H9 (cell line): ENCODE data around the gene LSS. TPM values are rescaled to one million over a fixed set of nuclear protein-coding genes. Genes with fewer than 3 reads are reported as not detected.

ENCODE experiments used
- DNase-seq: peaks from one replicate; pipeline ENCODE4 v3.0.0-alpha.2; 2017
- H2AFZ ChIP-seq: one replicate; pipeline ENCODE4 v1.6.1; 2013; ENCODE audit warnings: mild to moderate bottlenecking, low read length, control low read depth, moderate library complexity
- H2AK5ac ChIP-seq: 2 replicates; pipeline ENCODE4 v1.6.1; 2013; ENCODE audit warnings: low read length, control low read depth, mixed read lengths; ENCODE audit not compliant: insufficient read length
- H2BK120ac ChIP-seq: one replicate; pipeline ENCODE4 v1.6.1; 2013; ENCODE audit warnings: low read depth, mild to moderate bottlenecking, low read length, control low read depth, inconsistent platforms; ENCODE audit not compliant: poor library complexity, severe bottlenecking
- H2BK12ac ChIP-seq: 2 replicates; pipeline ENCODE4 v1.6.1; 2013; ENCODE audit warnings: low read length, control low read depth, mixed read lengths, low read depth; ENCODE audit not compliant: insufficient read length
- H2BK15ac ChIP-seq: 2 replicates; pipeline ENCODE4 v1.6.1; 2013; ENCODE audit warnings: low read depth, low read length, control low read depth
- H2BK20ac ChIP-seq: one replicate; pipeline ENCODE4 v1.6.1; 2013; ENCODE audit warnings: low read depth, mild to moderate bottlenecking, low read length, control low read depth, inconsistent platforms; ENCODE audit not compliant: poor library complexity, severe bottlenecking
- H2BK5ac ChIP-seq: 2 replicates; pipeline ENCODE4 v1.6.1; 2013; ENCODE audit warnings: low read length, control low read depth, mixed read lengths; ENCODE audit not compliant: insufficient read length
- H3K14ac ChIP-seq: 2 replicates; pipeline ENCODE4 v1.6.1; 2013; ENCODE audit warnings: low read length, control low read depth; ENCODE audit not compliant: insufficient read depth
- H3K18ac ChIP-seq: 2 replicates; pipeline ENCODE4 v1.6.1; 2013; ENCODE audit warnings: low read depth, mild to moderate bottlenecking, mixed read lengths, low read length, control low read depth; ENCODE audit not compliant: insufficient read length
- H3K23ac ChIP-seq: 2 replicates; pipeline ENCODE4 v1.6.1; 2013; ENCODE audit warnings: low read length, control low read depth, mixed read lengths, low read depth; ENCODE audit not compliant: insufficient read length
- H3K23me2 ChIP-seq: 2 replicates; pipeline ENCODE4 v1.6.1; 2013; ENCODE audit warnings: low read depth, mild to moderate bottlenecking, mixed read lengths, low read length, control low read depth; ENCODE audit not compliant: insufficient read length, poor library complexity, severe bottlenecking
- H3K27ac ChIP-seq: 2 replicates; pipeline ENCODE4 v1.5.1; 2013; ENCODE audit warnings: low read length, control low read depth, mixed read lengths, low read depth; ENCODE audit not compliant: insufficient read length
- H3K27me3 ChIP-seq: 2 replicates; pipeline ENCODE4 v1.6.1; 2013; ENCODE audit warnings: low read length, control low read depth, inconsistent platforms; ENCODE audit not compliant: insufficient read depth
- H3K4ac ChIP-seq: 2 replicates; pipeline ENCODE4 v1.6.1; 2013; ENCODE audit warnings: low read depth, mild to moderate bottlenecking, control low read depth, inconsistent platforms, low read length, moderate library complexity
- H3K4me1 ChIP-seq: 2 replicates; pipeline ENCODE4 v1.6.1; 2013; ENCODE audit warnings: low read length, control low read depth, inconsistent platforms; ENCODE audit not compliant: insufficient read depth
- H3K4me2 ChIP-seq: 2 replicates; pipeline ENCODE4 v1.6.1; 2013; ENCODE audit warnings: low read length, control low read depth, mixed read lengths; ENCODE audit not compliant: insufficient read length, insufficient read depth
- H3K56ac ChIP-seq: 2 replicates; pipeline ENCODE4 v1.6.1; 2013; ENCODE audit warnings: low read depth, mild to moderate bottlenecking, mixed read lengths, low read length, control low read depth; ENCODE audit not compliant: insufficient read length
- H3K79me1 ChIP-seq: 2 replicates; pipeline ENCODE4 v1.6.1; 2013; ENCODE audit warnings: low read depth, mild to moderate bottlenecking, moderate library complexity, low read length, control low read depth, inconsistent platforms; ENCODE audit not compliant: insufficient read depth, poor library complexity, severe bottlenecking
- H3K79me2 ChIP-seq: 2 replicates; pipeline ENCODE4 v1.6.1; 2013; ENCODE audit warnings: low read length, control low read depth, inconsistent platforms; ENCODE audit not compliant: insufficient read depth
- H3K9ac ChIP-seq: 2 replicates; pipeline ENCODE4 v1.6.1; 2013; ENCODE audit warnings: low read length, control low read depth, mixed read lengths; ENCODE audit not compliant: insufficient read length; ENCODE audit errors: extremely low read depth
- H3K9me3 ChIP-seq: one replicate; pipeline ENCODE4 v1.6.1; 2013; ENCODE audit warnings: low read depth, low read length, inconsistent platforms; ENCODE audit not compliant: control insufficient read depth
- H3T11ph ChIP-seq: one replicate; pipeline ENCODE4 v1.6.1; 2013; ENCODE audit warnings: mild to moderate bottlenecking, low read length, control low read depth, inconsistent platforms
- H4K20me1 ChIP-seq: one replicate; pipeline ENCODE4 v1.6.1; 2013; ENCODE audit not compliant: control insufficient read depth, insufficient read length, insufficient read depth
- H4K5ac ChIP-seq: 2 replicates; pipeline ENCODE4 v1.6.1; 2013; ENCODE audit warnings: low read depth, mild to moderate bottlenecking, mixed read lengths, low read length, control low read depth; ENCODE audit not compliant: insufficient read length
- H4K8ac ChIP-seq: replicated peaks from 2 replicates; pipeline ENCODE4 v1.6.1; 2013; ENCODE audit warnings: low read length, control low read depth, mixed read lengths, low read depth; ENCODE audit not compliant: insufficient read length
- H4K91ac ChIP-seq: 2 replicates; pipeline ENCODE4 v1.6.1; 2013; ENCODE audit warnings: low read depth, mild to moderate bottlenecking, moderate library complexity, mixed read lengths, low read length, control low read depth; ENCODE audit not compliant: insufficient read length
- H3K27ac Mint-ChIP-seq, 3 experiments: 2 replicates in 2 of 3; 3 replicates in 1 of 3; pipeline ENCODE4 v1.8.0; 2020 to 2021; ENCODE audit warnings: mixed read lengths in 3 of 3, mild to moderate bottlenecking in 1 of 3, moderate library complexity in 1 of 3
- H3K27me3 Mint-ChIP-seq: 2 replicates; pipeline ENCODE4 v1.8.0; 2021; ENCODE audit warnings: low read depth, mild to moderate bottlenecking, moderate library complexity, mixed read lengths
- H3K36me3 Mint-ChIP-seq, 3 experiments: 2 replicates in 2 of 3; 3 replicates in 1 of 3; pipeline ENCODE4 v1.8.0; 2020 to 2021; ENCODE audit warnings: low read depth in 3 of 3, mixed read lengths in 3 of 3; ENCODE audit not compliant: insufficient read depth in 1 of 3
- H3K4me1 Mint-ChIP-seq, 2 experiments: 2 replicates each; pipeline ENCODE4 v1.8.0; 2020; ENCODE audit warnings: mixed read lengths in 2 of 2
- H3K4me3 Mint-ChIP-seq, 2 experiments: 2 replicates in 1 of 2; 3 replicates in 1 of 2; pipeline ENCODE4 v1.8.0; 2020 to 2021; ENCODE audit warnings: mild to moderate bottlenecking in 2 of 2, mixed read lengths in 2 of 2, moderate library complexity in 1 of 2
- H3K9me3 Mint-ChIP-seq, 2 experiments: 2 replicates in 1 of 2; 3 replicates in 1 of 2; pipeline ENCODE4 v1.8.0; 2020; ENCODE audit warnings: mild to moderate bottlenecking in 2 of 2, mixed read lengths in 2 of 2, moderate library complexity in 1 of 2
- CTCF ChIP-seq: fragments of 200-600 bp; sonication (generic); conservative IDR thresholded peaks from 3 replicates; pipeline ENCODE4 v1.8.0; 2021; ENCODE audit warnings: antibody characterized with exemption, mild to moderate bottlenecking
- WGBS: extraction: QIAGEN DNeasy Blood & Tissue Kit; methylation state at CpG from one replicate; pipeline ENCODE4 v1.1.7; 2013; ENCODE audit warnings: missing lambda C conversion rate, low lambda C conversion rate, mixed read lengths; ENCODE audit not compliant: insufficient read length; ENCODE audit errors: extremely low coverage; 5-methylcytosine and 5-hydroxymethylcytosine counted together
- total RNA-seq: library from RNA; stranded (reverse); gene quantifications from 2 replicates; pipeline ENCODE4 v1.2.1, GENCODE V29; 2021

LSS gene
- total RNA-seq, 1 experiment from 2014 or later, result 69.2 TPM

GRCh38 chr21:46214478-46215340 is 13.9 kb downstream of the LSS start:
- H2BK12ac ChIP-seq, result no peak overlapping the region
- no peaks in the 10 kb centered on the region for H3K4me1 ChIP-seq
- no peaks in the 10 kb centered on the region for H3K27me3 Mint-ChIP-seq
- no peak overlapping the region for H4K5ac ChIP-seq
- H4K91ac ChIP-seq, result no peak overlapping the region
- no peak overlapping the region for H4K8ac ChIP-seq
- no peak overlapping the region for H2AFZ ChIP-seq
- H3K4me1 Mint-ChIP-seq, result no peaks in the 10 kb centered on the region
- no peaks in the 10 kb centered on the region for H3K79me1 ChIP-seq
- H3K79me2 ChIP-seq, result peaks cover 2% of the 10 kb centered on the region; the same call in 1 of the 2 replicates
- no peak overlapping the region for H3K27ac ChIP-seq
- H2BK120ac ChIP-seq, result no peak overlapping the region
- no peak overlapping the region for H2BK15ac ChIP-seq
- H4K20me1 ChIP-seq, result no peaks in the 10 kb centered on the region
- H3K9me3 ChIP-seq, result no peaks in the 10 kb centered on the region
- H3K4me3 Mint-ChIP-seq, result no peak overlapping the region
- H2BK5ac ChIP-seq, result no peak overlapping the region
- no peak for TF ChIP-seq CTCF
- no peak overlapping the region for H3K23ac ChIP-seq
- no peak overlapping the region for H3T11ph ChIP-seq
- H3K14ac ChIP-seq, result no peak overlapping the region
- no peak overlapping the region for H3K9ac ChIP-seq
- peaks cover 14 to 36% (median 27%) of the 10 kb centered on the region in 3 experiments for H3K36me3 Mint-ChIP-seq
- H3K9me3 Mint-ChIP-seq, result no peaks in the 10 kb centered on the region
- H3K27ac Mint-ChIP-seq, result peak overlapping the region in 1 of 3 experiments; percentile 13; a peak in 1 of 7 replicates
- WGBS, result no CpG with 5 or more reads among the region's 27 CpGs
- no peak overlapping the region for H3K56ac ChIP-seq
- H3K4me2 ChIP-seq, result no peak overlapping the region
- no peak overlapping the region for H3K4ac ChIP-seq
- no peaks in the 10 kb centered on the region for H3K27me3 ChIP-seq
- no peaks in the 10 kb centered on the region for H3K23me2 ChIP-seq
- DNase-seq, result no peak
- no peak overlapping the region for H2BK20ac ChIP-seq
- no peak overlapping the region for H3K18ac ChIP-seq
- no peak overlapping the region for H2AK5ac ChIP-seq
